GM19023 (cell line): ENCODE data around the gene ABHD13.
A peak's percentile ranks its signal among the peaks of the same experiment; 100 is the strongest.
"Not testable (repeated sequence)": the region's sequence is repeated elsewhere in the genome, so short reads cannot be mapped to it uniquely, and the experiment has no call there.

Experiments
- ATAC-seq: cut with Tn5 transposase; IDR thresholded peaks from one replicate; pipeline ENCODE4 v1.9.1; 2021; ENCODE audit warnings: mild to moderate bottlenecking, moderate library complexity; ENCODE audit not compliant: unreplicated experiment

Gene ABHD13

GRCh38 chr13:108218044-108218974 is at the start of gene ABHD13:
ABHD13 (plus strand) TSS chr13:108218392; CDS start chr13:108229219, 10,827 bp downstream.
- ATAC-seq, result peak; percentile 81

- ATAC-seq, result no peak
Observed at GRCh38 chr13:108168929-108169328, 49.3 kb upstream of the ABHD13 start.

GRCh38 chr13:108176685-108177274 is 41.4 kb upstream of the ABHD13 start:
- ATAC-seq, result no peak

- ATAC-seq, result no peak
Observed at GRCh38 chr13:108178078-108178477, 40.1 kb upstream of the ABHD13 start.

- ATAC-seq, result no peak
Observed at GRCh38 chr13:108182652-108183051, 35.5 kb upstream of the ABHD13 start.

GRCh38 chr13:108185223-108185622 is 33.0 kb upstream of the ABHD13 start:
- ATAC-seq, result no peak

GRCh38 chr13:108188260-108188659 is 29.9 kb upstream of the ABHD13 start:
- no peak for ATAC-seq

- ATAC-seq, result no peak
Observed at GRCh38 chr13:108190897-108191296, 27.3 kb upstream of the ABHD13 start.

- no peak for ATAC-seq
Observed at GRCh38 chr13:108193806-108194205, 24.4 kb upstream of the ABHD13 start.

GRCh38 chr13:108194435-108194936 is 23.7 kb upstream of the ABHD13 start:
- ATAC-seq, result no peak

- ATAC-seq, result no peak
Observed at GRCh38 chr13:108195146-108195545, 23.0 kb upstream of the ABHD13 start.

GRCh38 chr13:108195861-108196260 is 22.3 kb upstream of the ABHD13 start:
- ATAC-seq, result no peak

- no peak for ATAC-seq
Observed at GRCh38 chr13:108200781-108201398, 17.3 kb upstream of the ABHD13 start.

GRCh38 chr13:108210551-108210950 is 7.6 kb upstream of the ABHD13 start:
- no peak for ATAC-seq

GRCh38 chr13:108212886-108213285 is 5.3 kb upstream of the ABHD13 start:
- ATAC-seq, result peak; percentile 29

GRCh38 chr13:108213946-108214345 is 4.2 kb upstream of the ABHD13 start:
- ATAC-seq, result no peak

- no peak for ATAC-seq
Observed at GRCh38 chr13:108214441-108215271, 3.5 kb upstream of the ABHD13 start.

- ATAC-seq, result peak; percentile 69
Observed at GRCh38 chr13:108215436-108215835, 2.8 kb upstream of the ABHD13 start, which contains the start of gene LIG4. LIG4 (minus strand) TSS chr13:108215536; CDS start chr13:108211268, 4,268 bp downstream.

GRCh38 chr13:108217307-108218043 is 717 bp upstream of the ABHD13 start:
- not testable (repeated sequence) for ATAC-seq

- ATAC-seq, result no peak
Observed at GRCh38 chr13:108220041-108220440, 1.8 kb downstream of the ABHD13 start.
